Ishikawa (cell line): Measurements from ENCODE around the gene CHN2.

Experiments
- CEBPB ChIP-seq: IDR thresholded peaks from 2 replicates; pipeline ENCODE4 v1.6.1; 2012
- CREB1 ChIP-seq: IDR thresholded peaks from 2 replicates; pipeline ENCODE4 v1.6.1; 2012; ENCODE audit warnings: low read depth
- EGR1 ChIP-seq: IDR thresholded peaks from 2 replicates; pipeline ENCODE4 v1.6.1; 2012
- EP300 ChIP-seq: IDR thresholded peaks from 2 replicates; pipeline ENCODE4 v1.6.1; 2012; ENCODE audit warnings: borderline replicate concordance
- FOXM1 ChIP-seq: IDR thresholded peaks from 2 replicates; pipeline ENCODE4 v1.6.1; 2012; ENCODE audit warnings: low read depth, borderline replicate concordance
- NFIC ChIP-seq: IDR thresholded peaks from 2 replicates; pipeline ENCODE4 v1.6.1; 2012
- RAD21 ChIP-seq: IDR thresholded peaks from 2 replicates; pipeline ENCODE4 v1.6.1; 2012; ENCODE audit warnings: low read depth
- REST ChIP-seq: IDR thresholded peaks from 2 replicates; pipeline ENCODE4 v1.6.1; 2012; ENCODE audit warnings: low read depth, mild to moderate bottlenecking
- TAF1 ChIP-seq: IDR thresholded peaks from 2 replicates; pipeline ENCODE4 v1.6.1; 2012; ENCODE audit warnings: low read depth, mild to moderate bottlenecking
- TCF12 ChIP-seq: IDR thresholded peaks from 2 replicates; pipeline ENCODE4 v1.6.1; 2012; ENCODE audit warnings: low read depth
- TEAD4 ChIP-seq: IDR thresholded peaks from 2 replicates; pipeline ENCODE4 v1.6.1; 2012
- YY1 ChIP-seq: IDR thresholded peaks from 2 replicates; pipeline ENCODE4 v1.6.1; 2012; ENCODE audit warnings: low read depth
- ZBTB7A ChIP-seq: IDR thresholded peaks from 2 replicates; pipeline ENCODE4 v1.6.1; 2012; ENCODE audit warnings: low read depth
- TF ChIP-seq, protein P1 (sequence below): IDR thresholded peaks from 2 replicates; pipeline ENCODE4 v1.6.1; 2012
- TF ChIP-seq, protein P2 (sequence below): IDR thresholded peaks from 2 replicates; pipeline ENCODE4 v1.6.1; 2012

The CHN2 gene

GRCh38 chr7:29363636-29364425 lies 169.3 kb downstream of the CHN2 start:
- TF ChIP-seq REST (no peak), RAD21 (no peak), TEAD4 (no peak), NFIC (no peak), ZBTB7A (no peak), CEBPB (no peak), TAF1 (no peak), FOXM1 (no peak), TCF12 (no peak), CREB1 (no peak), YY1 (no peak), EP300 (no peak), EGR1 (no peak)
- TF ChIP-seq, protein P1, sequence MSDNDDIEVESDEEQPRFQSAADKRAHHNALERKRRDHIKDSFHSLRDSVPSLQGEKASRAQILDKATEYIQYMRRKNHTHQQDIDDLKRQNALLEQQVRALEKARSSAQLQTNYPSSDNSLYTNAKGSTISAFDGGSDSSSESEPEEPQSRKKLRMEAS: no peak
- TF ChIP-seq, protein P2, sequence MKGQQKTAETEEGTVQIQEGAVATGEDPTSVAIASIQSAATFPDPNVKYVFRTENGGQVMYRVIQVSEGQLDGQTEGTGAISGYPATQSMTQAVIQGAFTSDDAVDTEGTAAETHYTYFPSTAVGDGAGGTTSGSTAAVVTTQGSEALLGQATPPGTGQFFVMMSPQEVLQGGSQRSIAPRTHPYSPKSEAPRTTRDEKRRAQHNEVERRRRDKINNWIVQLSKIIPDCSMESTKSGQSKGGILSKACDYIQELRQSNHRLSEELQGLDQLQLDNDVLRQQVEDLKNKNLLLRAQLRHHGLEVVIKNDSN: no peak

DNA sequence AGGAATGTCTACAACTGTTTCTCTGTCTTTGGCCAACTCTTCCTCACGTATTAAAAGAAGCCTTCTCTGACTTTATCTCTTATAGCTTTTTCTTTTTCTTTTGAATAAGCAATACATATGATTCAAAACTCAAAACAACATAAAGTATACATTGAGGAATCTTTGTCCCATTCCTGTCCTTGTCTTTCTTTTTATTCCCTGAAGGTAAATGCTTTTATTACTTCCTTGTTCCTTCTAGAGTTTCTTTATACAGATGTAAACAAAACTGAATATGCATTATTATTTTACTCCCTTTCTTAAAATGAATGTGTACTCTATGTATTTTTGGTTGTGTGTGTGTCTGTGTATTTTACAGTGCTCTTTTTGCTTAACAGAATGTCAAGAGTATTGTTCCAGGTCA lies 170.1 kb downstream of the CHN2 start:
- TF ChIP-seq CEBPB (no peak), RAD21 (no peak), EGR1 (no peak), EP300 (no peak), YY1 (no peak), TEAD4 (no peak)
- TF ChIP-seq, protein P2: no peak

DNA sequence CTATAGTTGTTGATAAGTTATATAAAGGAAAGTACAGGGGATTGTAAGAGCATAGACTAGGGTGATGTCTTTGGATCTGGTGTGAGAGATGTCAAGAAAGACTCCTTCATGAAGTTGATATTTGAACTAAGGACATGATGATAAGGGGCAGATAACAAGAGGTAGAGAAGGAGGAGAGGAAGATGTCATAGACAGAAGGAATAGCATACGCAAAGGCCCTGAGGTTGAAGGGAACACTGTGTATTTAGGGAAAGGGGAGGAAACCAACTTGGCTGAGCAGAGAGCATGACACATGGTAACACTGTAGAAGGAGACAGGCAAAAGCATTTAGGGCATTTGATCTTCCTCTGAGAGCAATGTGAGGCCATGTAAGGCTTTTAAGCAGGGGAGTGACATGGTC lies 170.8 kb downstream of the CHN2 start:
- TF ChIP-seq CEBPB (no peak), RAD21 (no peak), NFIC (no peak), YY1 (no peak)
- TF ChIP-seq, protein P1: no peak

DNA sequence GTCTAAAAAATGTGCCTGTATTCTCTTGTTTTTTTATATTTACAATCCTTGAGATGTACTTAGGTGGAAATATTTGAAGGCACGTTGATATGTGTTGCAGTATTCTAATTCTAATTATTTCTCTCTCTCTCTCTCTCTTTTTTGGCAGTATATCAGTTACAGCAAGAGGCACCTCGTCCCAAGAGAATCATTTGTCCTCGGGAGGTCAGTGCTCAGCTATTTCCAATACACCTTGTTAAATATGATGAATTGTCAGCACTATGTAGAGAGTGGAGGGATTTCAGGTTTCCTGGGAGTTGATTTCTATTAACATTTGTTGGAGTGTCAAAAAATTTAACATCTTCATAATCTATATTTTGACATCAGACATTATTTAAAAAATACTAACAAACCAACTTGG lies 173.2 kb downstream of the CHN2 start:
- TF ChIP-seq TAF1: no peak
- no peak for TF ChIP-seq YY1
- no peak for TF ChIP-seq EP300
- TF ChIP-seq, protein P2: no peak
- no peak for TF ChIP-seq CEBPB
- TF ChIP-seq FOXM1: no peak
- no peak for TF ChIP-seq CREB1
- TF ChIP-seq RAD21: no peak
- no peak for TF ChIP-seq REST
- TF ChIP-seq TEAD4: no peak
- TF ChIP-seq EGR1: no peak
- TF ChIP-seq, protein P1: no peak
- no peak for TF ChIP-seq TCF12
- TF ChIP-seq ZBTB7A: no peak
- no peak for TF ChIP-seq NFIC

- TF ChIP-seq TCF12 (no peak), FOXM1 (no peak), CREB1 (no peak), RAD21 (no peak), REST (no peak), ZBTB7A (no peak), CEBPB (no peak), TEAD4 (no peak), EP300 (no peak)
- TF ChIP-seq, protein P1: no peak
- TF ChIP-seq, protein P2: no peak
These were observed 175.4 kb downstream of the CHN2 start for GRCh38 chr7:29369909-29370488.
